HG02588 (cell line): Measurements from ENCODE around the gene NEDD1.

ENCODE experiments used
- ATAC-seq: cut with Tn5 transposase; IDR thresholded peaks from one replicate; pipeline ENCODE4 v1.9.1; 2021; ENCODE audit warnings: mild to moderate bottlenecking, moderate library complexity; ENCODE audit not compliant: unreplicated experiment

Gene NEDD1

GRCh38 chr12:97003276-97003675 is 96.2 kb downstream of the NEDD1 start:
- ATAC-seq: no peak
